Hepatocyte (in vitro differentiated cells): Measurements from ENCODE around the gene COX19. TPM values are rescaled to one million over a fixed set of nuclear protein-coding genes. Genes with fewer than 3 reads are reported as not detected.

Source experiments
- DNase-seq: peaks from one replicate; pipeline ENCODE4 v3.0.0-alpha.2; 2016; ENCODE audit warnings: low spot score
- H2AFZ ChIP-seq: fragments of 200-600 bp; sonication (generic); 2 replicates; pipeline ENCODE4 v1.6.0; 2016; ENCODE audit warnings: antibody characterized with exemption, mild to moderate bottlenecking
- H3K27ac ChIP-seq: fragments of 200-600 bp; sonication (generic); 2 replicates; pipeline ENCODE4 v1.5.1; 2016; ENCODE audit warnings: mild to moderate bottlenecking
- H3K27me3 ChIP-seq: fragments of 200-600 bp; sonication (generic); 2 replicates; pipeline ENCODE4 v1.6.1; 2016
- H3K36me3 ChIP-seq: fragments of 200-600 bp; sonication (generic); replicated peaks from 2 replicates; pipeline ENCODE4 v1.5.1; 2016; ENCODE audit warnings: low read depth; ENCODE audit not compliant: insufficient read depth
- H3K4me1 ChIP-seq: fragments of 200-600 bp; sonication (generic); 2 replicates; pipeline ENCODE4 v1.5.1; 2016; ENCODE audit warnings: mild to moderate bottlenecking, moderate library complexity; ENCODE audit not compliant: insufficient read depth
- H3K4me2 ChIP-seq: fragments of 200-600 bp; sonication (generic); 2 replicates; pipeline ENCODE4 v1.6.0; 2016
- H3K4me3 ChIP-seq: fragments of 200-600 bp; sonication (generic); 2 replicates; pipeline ENCODE4 v1.5.1; 2016; ENCODE audit warnings: mild to moderate bottlenecking
- H3K79me2 ChIP-seq: fragments of 200-600 bp; sonication (generic); 2 replicates; pipeline ENCODE4 v1.6.0; 2017; ENCODE audit warnings: mild to moderate bottlenecking
- H3K9me2 ChIP-seq: fragments of 200-600 bp; sonication (generic); replicated peaks from 2 replicates; pipeline ENCODE4 v1.6.0; 2017; ENCODE audit warnings: mild to moderate bottlenecking; ENCODE audit not compliant: insufficient read depth
- H3K9me3 ChIP-seq: fragments of 200-600 bp; sonication (generic); 2 replicates; pipeline ENCODE4 v1.5.1; 2016; ENCODE audit warnings: low read depth, mild to moderate bottlenecking
- H4K20me1 ChIP-seq: fragments of 200-600 bp; sonication (generic); 2 replicates; pipeline ENCODE4 v1.6.0; 2016; ENCODE audit warnings: mild to moderate bottlenecking; ENCODE audit not compliant: insufficient read depth, poor library complexity, severe bottlenecking
- CTCF ChIP-seq: fragments of 200-600 bp; sonication (generic); IDR thresholded peaks from 2 replicates; pipeline ENCODE4 v1.5.1; 2016; ENCODE audit warnings: antibody characterized with exemption, mild to moderate bottlenecking; ENCODE audit not compliant: poor library complexity
- EZH2 ChIP-seq: fragments of 200-600 bp; sonication (generic); IDR thresholded peaks from 2 replicates; pipeline ENCODE4 v1.6.1; 2016; ENCODE audit warnings: antibody characterized with exemption, mild to moderate bottlenecking, borderline replicate concordance
- EZH2phosphoT487 ChIP-seq: fragments of 200-600 bp; sonication (generic); IDR thresholded peaks from one replicate; pipeline ENCODE4 v1.6.1; 2018; ENCODE audit warnings: antibody characterized with exemption, mild to moderate bottlenecking, low read depth, moderate library complexity; ENCODE audit not compliant: unreplicated experiment, severe bottlenecking
- WGBS: methylation state at CpG from one replicate; pipeline ENCODE4 v1.1.6; 2016; ENCODE audit warnings: low lambda C conversion rate; ENCODE audit errors: missing lambda C conversion rate; 5-methylcytosine and 5-hydroxymethylcytosine counted together
- polyA plus RNA-seq: library from polyadenylated mRNA; unstranded; fragments of >200 nt; fragmentation: Nextera tagmentation; extraction: Ambion mirVana; gene quantifications from 2 replicates; pipeline ENCODE4 v1.2.1, GENCODE V29; 2016
- total RNA-seq: library from RNA; depleted of rRNA; stranded (reverse); fragments of >200 nt; gene quantifications from 2 replicates; pipeline ENCODE4 v1.2.3, GENCODE V29; 2014

COX19 gene
- total and polyA plus RNA-seq, 2 experiments from 2014 or later: 11.6 to 18.9 TPM

GRCh38 chr7:992709-993607 is 17.6 kb upstream of the COX19 start:
- H3K9me3 ChIP-seq: no peaks in the 10 kb centered on the region

GRCh38 chr7:991729-992656 is 16.6 kb upstream of the COX19 start:
- H3K4me3 ChIP-seq: no peak overlapping the region
- no peak overlapping the region for H2AFZ ChIP-seq
- 88% methylated on average over 34 of the region's 34 CpGs for WGBS
- DNase-seq: no peak
- TF ChIP-seq EZH2 (no peak), CTCF (no peak), EZH2phosphoT487 (no peak)
- no peaks in the 10 kb centered on the region for H4K20me1 ChIP-seq
- no peak overlapping the region for H3K4me2 ChIP-seq
- no peaks in the 10 kb centered on the region for H3K9me2 ChIP-seq
- H3K79me2 ChIP-seq: no peaks in the 10 kb centered on the region
- no peak overlapping the region for H3K27ac ChIP-seq
- no peaks in the 10 kb centered on the region for H3K36me3 ChIP-seq
- H3K9me3 ChIP-seq: no peaks in the 10 kb centered on the region
- no peaks in the 10 kb centered on the region for H3K27me3 ChIP-seq
- peaks cover 17% of the 10 kb centered on the region for H3K4me1 ChIP-seq

More at GRCh38 chr7:992709-993607, 17.6 kb upstream of the COX19 start:
- peak; percentile 100 for TF ChIP-seq CTCF
- no peak for TF ChIP-seq EZH2
- TF ChIP-seq EZH2phosphoT487: no peak
- Histone ChIP-seq H3K27me3 (no peaks in the 10 kb centered on the region), H4K20me1 (no peaks in the 10 kb centered on the region), H3K4me2 (peak overlapping the region; percentile 46), H3K36me3 (no peaks in the 10 kb centered on the region), H3K27ac (no peak overlapping the region), H3K79me2 (no peaks in the 10 kb centered on the region), H2AFZ (no peak overlapping the region), H3K9me2 (no peaks in the 10 kb centered on the region), H3K4me3 (no peak overlapping the region), H3K4me1 (peaks cover 14% of the 10 kb centered on the region)
- WGBS: 23% methylated on average over 33 of the region's 34 CpGs
- peak; percentile 98 for DNase-seq

- Histone ChIP-seq H3K4me1 (peaks cover 22% of the 10 kb centered on the region), H2AFZ (no peak overlapping the region), H3K36me3 (no peaks in the 10 kb centered on the region), H3K9me2 (no peaks in the 10 kb centered on the region), H3K79me2 (no peaks in the 10 kb centered on the region), H3K27me3 (no peaks in the 10 kb centered on the region), H3K4me2 (no peak overlapping the region), H4K20me1 (no peaks in the 10 kb centered on the region), H3K9me3 (no peaks in the 10 kb centered on the region), H3K27ac (no peak overlapping the region), H3K4me3 (no peak overlapping the region)
- DNase-seq: no peak
- TF ChIP-seq CTCF (no peak), EZH2phosphoT487 (no peak), EZH2 (no peak)
- 80% methylated on average over 18 of the region's 35 CpGs for WGBS
Measured at GRCh38 chr7:990933-991728, 15.8 kb upstream of the COX19 start.
